ACHN (cell line): ENCODE data around the gene ITGA4.
A peak's percentile ranks its signal among the peaks of the same experiment; 100 is the strongest.
"Not testable (repeated sequence)": the region's sequence is repeated elsewhere in the genome, so short reads cannot be mapped to it uniquely, and the experiment has no call there.

Experiments used
- DNase-seq: peaks from one replicate; pipeline ENCODE4 v3.0.0-alpha.2; 2015
- in situ Hi-C: cut with HindIII; loops from 2 replicates; pipeline ENCODE4 v1.10.0; 2017; ENCODE audit warnings: low sequenced_read_pairs, low pct_ligation_motif_present, low pct_unique_long_range_greater_than_20kb

The ITGA4 gene

DNA sequence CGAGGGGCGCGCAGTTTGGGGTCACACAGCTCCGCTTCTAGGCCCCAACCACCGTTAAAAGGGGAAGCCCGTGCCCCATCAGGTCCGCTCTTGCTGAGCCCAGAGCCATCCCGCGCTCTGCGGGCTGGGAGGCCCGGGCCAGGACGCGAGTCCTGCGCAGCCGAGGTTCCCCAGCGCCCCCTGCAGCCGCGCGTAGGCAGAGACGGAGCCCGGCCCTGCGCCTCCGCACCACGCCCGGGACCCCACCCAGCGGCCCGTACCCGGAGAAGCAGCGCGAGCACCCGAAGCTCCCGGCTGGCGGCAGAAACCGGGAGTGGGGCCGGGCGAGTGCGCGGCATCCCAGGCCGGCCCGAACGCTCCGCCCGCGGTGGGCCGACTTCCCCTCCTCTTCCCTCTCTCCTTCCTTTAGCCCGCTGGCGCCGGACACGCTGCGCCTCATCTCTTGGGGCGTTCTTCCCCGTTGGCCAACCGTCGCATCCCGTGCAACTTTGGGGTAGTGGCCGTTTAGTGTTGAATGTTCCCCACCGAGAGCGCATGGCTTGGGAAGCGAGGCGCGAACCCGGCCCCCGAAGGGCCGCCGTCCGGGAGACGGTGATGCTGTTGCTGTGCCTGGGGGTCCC lies at the start of gene ITGA4:
Gene ITGA4, plus strand, starts transcription at position 266 of the 620 bp plus-strand sequence. Its CDS starts 269 bp downstream, at position 535.
- in situ Hi-C loops: no loop called here
- peak; percentile 86 for DNase-seq

- in situ Hi-C loops: no loop called here
- no peak for DNase-seq
Measured at GRCh38 chr2:181408861-181409260, 48.3 kb upstream of the ITGA4 start.

DNA sequence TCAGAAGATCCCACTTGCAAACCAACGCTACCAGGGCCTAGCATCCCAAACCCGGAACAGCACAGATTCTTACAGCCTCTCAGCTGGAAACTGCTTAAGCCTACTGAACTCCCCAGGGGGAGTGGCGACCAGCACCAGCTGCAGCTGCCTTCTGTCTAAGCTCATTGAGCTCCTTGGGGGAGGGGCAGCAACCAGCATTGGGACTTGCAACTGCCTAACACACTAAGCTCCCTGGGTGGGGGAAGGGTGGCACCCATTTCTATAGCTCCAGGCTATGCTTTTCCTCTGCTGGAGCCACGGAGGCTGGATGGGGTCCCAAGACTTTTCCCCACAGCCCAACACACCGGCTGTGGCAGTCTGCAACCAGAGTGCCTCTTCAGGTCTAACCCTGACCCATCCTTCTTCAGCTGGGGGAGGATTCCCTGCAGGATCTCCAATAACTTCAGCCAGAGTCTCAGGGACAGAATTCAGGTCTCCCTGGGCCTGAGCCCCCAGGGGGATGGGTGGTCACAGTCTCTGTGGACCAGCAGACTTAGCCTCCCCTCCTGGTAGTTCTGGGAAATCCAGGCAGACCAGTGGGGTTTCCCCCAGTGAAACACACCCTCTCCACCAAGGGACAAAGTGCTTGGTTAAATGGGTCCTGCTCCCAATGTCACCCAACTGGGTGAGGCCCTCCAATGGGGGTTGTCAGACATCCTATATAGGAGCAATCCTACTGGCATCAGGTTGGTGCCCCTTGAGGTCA lies 45.9 kb upstream of the ITGA4 start:
- in situ Hi-C loops: no loop called here
- no peak for DNase-seq

DNA sequence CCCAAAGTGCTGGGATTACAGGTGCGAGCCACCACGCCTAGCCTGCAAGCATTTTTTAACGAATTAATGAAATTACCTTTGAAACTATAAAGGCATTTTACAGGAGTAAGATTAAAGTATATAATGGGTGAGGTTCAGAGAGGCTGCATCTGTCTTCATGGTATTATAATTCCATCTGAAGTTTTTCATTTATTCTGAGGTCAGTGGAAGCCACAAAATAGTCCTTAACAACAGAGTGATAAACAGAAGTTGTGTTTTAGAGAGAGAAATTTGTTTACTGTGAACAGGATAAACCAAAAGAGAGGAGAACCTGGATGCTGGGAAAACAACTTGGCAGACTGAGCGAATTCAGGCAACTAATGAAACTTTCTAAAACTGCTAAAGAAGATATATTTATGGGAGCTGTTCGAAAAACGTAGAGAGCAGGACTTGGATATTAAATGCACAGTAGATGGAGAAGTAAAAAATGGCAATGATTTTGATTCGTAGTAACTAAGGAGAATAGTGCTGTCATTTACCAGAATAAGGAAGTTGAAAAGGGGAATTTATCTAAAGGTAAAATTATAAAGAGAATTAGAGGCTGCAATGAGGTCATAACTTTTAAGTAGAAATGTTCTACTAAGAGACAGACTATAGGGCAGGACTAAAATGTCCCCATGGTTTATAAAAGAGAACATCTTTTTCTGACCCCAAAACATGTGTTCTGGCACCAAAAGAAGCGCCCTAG lies 37.9 kb upstream of the ITGA4 start:
- no peak for DNase-seq
- in situ Hi-C loops: no loop called here

GRCh38 chr2:181420259-181421130 lies 36.7 kb upstream of the ITGA4 start:
- in situ Hi-C loops: no loop called here
- DNase-seq: no peak

DNA sequence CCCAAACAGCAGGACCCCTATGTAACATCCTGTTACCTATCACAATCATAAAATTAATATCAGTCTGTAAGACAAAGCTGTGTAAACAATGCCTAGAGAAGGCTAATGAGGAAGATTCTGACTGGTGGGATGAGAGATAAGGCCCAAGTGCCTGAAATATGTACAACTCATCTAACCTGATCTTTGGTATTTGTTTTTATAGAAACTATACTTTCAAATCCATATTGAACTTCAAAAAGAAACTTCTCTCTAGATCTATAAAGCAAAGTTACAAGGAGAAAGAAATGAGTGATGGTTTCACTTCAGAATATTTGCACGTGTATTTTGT lies 36.1 kb upstream of the ITGA4 start:
- DNase-seq: no peak
- in situ Hi-C loops: no loop called here

DNA sequence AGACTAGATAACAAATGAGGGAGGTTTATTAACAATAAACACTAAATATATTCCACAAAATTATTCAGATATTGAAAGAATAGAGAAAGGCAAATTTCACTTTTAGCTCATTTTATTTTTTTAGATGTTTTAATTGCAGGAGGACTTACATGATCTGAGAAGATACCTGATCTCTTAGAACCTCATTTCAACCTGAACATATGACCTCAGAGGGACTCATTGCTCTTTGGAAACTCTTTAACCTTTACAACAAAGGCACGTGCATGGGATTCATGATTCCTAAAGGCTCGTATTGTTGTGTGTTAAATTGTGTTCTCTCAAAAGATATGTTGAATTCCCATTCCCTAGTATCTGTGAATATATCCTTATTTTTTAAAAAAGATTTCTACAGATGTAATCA lies 35.7 kb upstream of the ITGA4 start:
- in situ Hi-C loops: no loop called here
- DNase-seq: no peak

- in situ Hi-C loops: loop anchor here (25.0 kb wide), 1 partner anchor 314 kb away; no protein-coding TSS in a partner anchor
- no peak for DNase-seq
Measured at GRCh38 chr2:181426672-181427071, 30.5 kb upstream of the ITGA4 start.

DNA sequence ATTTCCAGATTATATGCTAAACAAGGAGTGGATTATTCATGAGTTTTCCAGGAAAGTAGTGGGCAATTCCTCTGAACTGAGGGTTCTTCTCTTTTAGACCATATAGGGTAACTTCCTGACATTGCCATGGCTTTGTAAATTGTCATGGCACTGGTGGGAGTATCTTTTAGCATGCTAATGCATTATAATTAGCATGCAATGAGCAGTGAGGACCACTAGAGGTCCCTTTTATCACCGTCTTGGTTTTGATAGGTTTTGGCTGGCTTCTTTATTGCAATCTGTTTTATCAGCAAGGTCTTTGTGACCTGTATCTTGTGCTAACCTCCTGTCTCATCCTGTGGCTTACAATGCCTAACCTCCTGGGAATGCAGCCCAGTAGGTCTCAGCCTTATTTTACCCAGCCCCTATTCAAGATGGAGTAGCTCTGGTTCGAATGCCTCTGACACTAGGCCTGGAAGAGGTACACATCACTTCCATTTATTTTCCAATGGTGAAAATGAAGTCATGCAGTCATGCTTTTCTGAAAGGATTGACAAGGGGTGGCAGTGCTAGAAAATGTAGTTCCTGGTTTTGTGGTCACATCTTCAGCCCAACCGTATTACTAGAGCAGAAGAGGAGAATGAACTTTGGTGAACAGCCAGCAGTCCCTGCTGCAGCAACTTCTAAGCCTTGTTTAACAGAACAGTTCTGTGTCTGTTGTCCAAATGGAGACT lies 26.6 kb upstream of the ITGA4 start:
- DNase-seq: no peak
- in situ Hi-C loops: loop anchor here (25.0 kb wide), 1 partner anchor 318 kb away; no protein-coding TSS in a partner anchor

DNA sequence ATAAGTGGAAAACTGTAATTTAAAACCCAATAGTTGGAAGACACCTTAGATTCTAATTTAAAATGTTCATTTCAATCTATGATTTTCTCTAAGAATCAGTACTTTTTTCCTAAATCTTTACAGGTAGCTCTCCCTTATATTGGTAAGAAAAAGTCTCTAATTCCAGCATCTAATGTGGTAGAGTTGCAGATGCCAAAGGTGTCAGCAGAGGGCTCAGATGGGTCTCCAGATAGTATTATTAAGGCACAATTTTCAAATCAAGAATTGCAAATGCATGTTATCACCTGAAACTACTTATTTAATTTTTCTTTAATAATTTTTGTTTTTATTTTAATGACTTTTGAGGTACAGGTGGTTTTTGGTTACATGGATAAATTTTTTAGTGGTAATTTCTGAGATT lies 25.5 kb upstream of the ITGA4 start:
- DNase-seq: no peak
- in situ Hi-C loops: loop anchor here (25.0 kb wide), 1 partner anchor 319 kb away; no protein-coding TSS in a partner anchor

DNA sequence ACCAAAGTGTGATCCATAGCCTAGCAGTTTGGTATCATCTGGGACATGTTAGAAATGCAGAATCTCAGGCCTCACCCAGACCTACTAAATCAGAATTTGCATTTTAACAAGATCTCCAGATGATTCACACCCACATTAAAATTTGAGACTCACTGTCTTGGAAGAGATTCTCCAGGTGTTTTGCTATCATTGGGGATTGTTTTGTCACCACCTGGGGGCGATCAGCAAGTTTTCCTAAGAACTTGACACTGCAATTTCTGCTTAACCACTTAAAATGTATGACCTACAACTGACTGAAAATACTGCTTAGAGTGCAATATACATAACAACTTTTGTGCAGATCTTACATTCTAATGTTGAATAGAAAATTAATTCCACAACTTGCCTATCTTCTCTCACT lies 18.9 kb upstream of the ITGA4 start:
- in situ Hi-C loops: loop anchor here (25.0 kb wide), 1 partner anchor 326 kb away; no protein-coding TSS in a partner anchor
- no peak for DNase-seq

DNA sequence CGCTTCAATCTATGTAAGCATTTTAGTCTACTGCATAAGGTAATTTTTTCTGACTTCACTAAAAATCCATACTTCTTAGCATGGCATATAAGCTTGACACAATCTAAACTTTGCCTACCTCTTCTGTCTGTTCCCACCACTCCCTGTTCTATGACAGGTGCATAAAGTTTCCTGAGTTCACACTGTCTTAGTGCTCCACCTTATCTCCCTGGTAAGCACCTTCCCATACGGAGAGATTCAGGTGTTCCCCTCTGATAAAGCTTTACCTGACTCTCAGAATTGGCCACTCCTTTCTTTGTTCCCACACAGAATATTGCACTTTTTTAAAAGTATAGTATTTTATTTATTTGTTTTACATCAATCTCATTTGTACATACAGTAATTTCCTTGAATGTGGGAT lies 16.8 kb upstream of the ITGA4 start:
- DNase-seq: no peak
- in situ Hi-C loops: loop anchor here (25.0 kb wide), 1 partner anchor 328 kb away; no protein-coding TSS in a partner anchor

GRCh38 chr2:181440919-181441318 lies 16.3 kb upstream of the ITGA4 start:
- in situ Hi-C loops: loop anchor here (25.0 kb wide), 1 partner anchor 329 kb away; no protein-coding TSS in a partner anchor
- DNase-seq: no peak

DNA sequence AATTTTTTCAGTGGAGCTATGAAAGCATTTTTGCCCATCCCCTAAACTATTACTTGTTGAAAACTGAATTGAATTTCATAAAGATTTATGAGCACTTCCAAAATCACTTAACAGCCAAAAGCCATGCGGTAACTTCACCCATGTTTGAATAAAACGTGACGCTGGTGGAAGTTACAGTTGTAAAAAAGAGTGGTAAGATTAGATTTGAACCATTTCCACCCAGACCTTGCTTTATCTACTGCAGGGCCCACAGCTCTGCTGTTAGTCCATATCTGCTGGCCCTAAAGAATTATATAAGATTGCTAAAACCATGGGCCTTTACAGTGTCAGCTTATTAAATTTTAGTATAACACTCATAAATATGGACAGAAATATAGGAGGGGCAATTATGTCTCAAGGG lies 15.5 kb upstream of the ITGA4 start:
- in situ Hi-C loops: loop anchor here (25.0 kb wide), 1 partner anchor 329 kb away; no protein-coding TSS in a partner anchor
- DNase-seq: no peak

- in situ Hi-C loops: loop anchor here (25.0 kb wide), 1 partner anchor 332 kb away; no protein-coding TSS in a partner anchor
- DNase-seq: no peak
Measured at GRCh38 chr2:181444654-181445053, 12.5 kb upstream of the ITGA4 start.

DNA sequence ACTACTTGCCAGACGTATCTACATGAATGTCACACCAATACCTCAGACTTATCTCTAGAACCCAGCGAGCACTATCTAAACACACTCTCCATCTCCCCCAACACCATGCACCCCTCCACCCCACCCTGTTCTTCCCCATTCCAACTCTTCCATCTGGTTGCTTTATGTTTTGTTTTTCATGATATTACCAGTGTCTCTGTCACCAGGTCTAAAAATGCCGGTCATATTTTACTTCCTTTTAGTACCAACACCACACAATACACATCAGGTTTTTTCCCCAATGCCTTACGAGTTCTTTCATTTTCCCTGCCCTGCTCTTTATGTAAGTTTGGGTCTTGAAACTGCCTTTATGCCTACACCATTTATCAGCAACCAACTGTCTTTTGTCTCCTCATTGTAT lies 10.2 kb upstream of the ITGA4 start:
- in situ Hi-C loops: loop anchor here (25.0 kb wide), 1 partner anchor 335 kb away; no protein-coding TSS in a partner anchor

DNA sequence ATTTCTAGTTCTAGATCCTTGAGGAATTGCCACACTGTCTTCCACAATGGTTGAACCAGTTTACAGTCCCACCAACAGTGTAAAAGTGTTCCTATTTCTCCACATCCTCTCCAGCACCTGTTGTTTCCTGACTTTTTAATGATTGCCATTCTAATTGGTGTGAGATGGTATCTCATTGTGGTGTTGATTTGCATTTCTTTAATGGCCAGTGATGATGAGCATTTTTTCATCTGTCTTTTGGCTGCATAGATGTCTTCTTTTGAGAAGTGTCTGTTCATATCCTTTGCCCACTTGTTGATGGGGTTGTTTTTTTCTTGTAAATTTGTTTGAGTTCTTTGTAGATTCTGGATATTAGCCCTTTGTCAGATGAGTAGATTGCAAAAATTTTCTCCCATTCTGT lies 7.9 kb upstream of the ITGA4 start:
- in situ Hi-C loops: loop anchor here (25.0 kb wide), 1 partner anchor 337 kb away; no protein-coding TSS in a partner anchor

More for the DNA sequence above, 10.2 kb upstream of the ITGA4 start:
- DNase-seq: no peak

More for the DNA sequence above, 7.9 kb upstream of the ITGA4 start:
- not testable (repeated sequence) for DNase-seq
